HG03354 (cell line): ENCODE data around the gene DARS2.

Experiments
- ATAC-seq: cut with Tn5 transposase; IDR thresholded peaks from one replicate; pipeline ENCODE4 v1.9.1; 2021; ENCODE audit warnings: mild to moderate bottlenecking; ENCODE audit not compliant: unreplicated experiment, poor library complexity, severe bottlenecking

Gene DARS2

GRCh38 chr1:173884701-173885100 is 60.2 kb downstream of the DARS2 start:
- ATAC-seq = no peak

GRCh38 chr1:173886746-173887611 is 62.5 kb downstream of the DARS2 start:
- ATAC-seq = no peak

- ATAC-seq = no peak
These were observed 63.2 kb downstream of the DARS2 start for GRCh38 chr1:173887627-173888026.

GRCh38 chr1:173888749-173889148 is 64.3 kb downstream of the DARS2 start:
- no peak for ATAC-seq

- ATAC-seq = no peak
These were observed 65.4 kb downstream of the DARS2 start for GRCh38 chr1:173889885-173890284.

GRCh38 chr1:173893611-173894010 is 69.1 kb downstream of the DARS2 start:
- ATAC-seq = no peak

- no peak for ATAC-seq
These were observed 69.7 kb downstream of the DARS2 start for GRCh38 chr1:173894189-173894588.

GRCh38 chr1:173900427-173900826 is 76.0 kb downstream of the DARS2 start:
- ATAC-seq = no peak

- ATAC-seq = no peak
These were observed 76.5 kb downstream of the DARS2 start for GRCh38 chr1:173900992-173901391.

GRCh38 chr1:173903827-173904531 is 79.5 kb downstream of the DARS2 start:
- no peak for ATAC-seq
